ENCODE data around the gene ICAM4. TPM values are rescaled to one million over a fixed set of nuclear protein-coding genes. Genes with fewer than 3 reads are reported as not detected.

The ICAM4 gene
- total RNA-seq, 1 donor from 2014 or later: not detected

GRCh38 chr19:10299545-10300458, 13.0 kb downstream of the ICAM4 start:
- Histone ChIP-seq H3K9me3 (ENCODE audit: low read depth) (no peaks in the 10 kb centered on the region), H3K27me3 (peaks cover 66% of the 10 kb centered on the region), H3K4me1 (no peaks in the 10 kb centered on the region), H3K4me2 (no peak overlapping the region), H3K4me3 (no peak overlapping the region), H3K36me3 (no peaks in the 10 kb centered on the region), H3K9ac (no peak overlapping the region), H3K79me2 (ENCODE audit: low read depth) (no peaks in the 10 kb centered on the region), H3K27ac (no peak overlapping the region), H3F3A (ENCODE audit: low read depth) (peaks cover 20% of the 10 kb centered on the region), H4K20me1 (ENCODE audit: low read depth) (peaks cover 20% of the 10 kb centered on the region), H2AFZ (replicated peaks) (no peak overlapping the region)
- H3K4me3 Mint-ChIP-seq: no peak overlapping the region
- H3K4me1 Mint-ChIP-seq: peaks cover 8% of the 10 kb centered on the region
- H3K27me3 Mint-ChIP-seq (ENCODE audit: insufficient read depth, low read depth): peaks cover 33% of the 10 kb centered on the region
- no peak overlapping the region for H3K27ac Mint-ChIP-seq
- DNase-seq (ENCODE audit: low spot score): no peak
- H3K36me3 Mint-ChIP-seq: no peaks in the 10 kb centered on the region
- no peaks in the 10 kb centered on the region for H3K9me3 Mint-ChIP-seq
- no peak for TF ChIP-seq EZH2 (IDR thresholded peaks at IDR 0.05)
- TF ChIP-seq CTCF (IDR thresholded peaks at IDR 0.05): no peak
- TF ChIP-seq EZH2phosphoT487 (IDR thresholded peaks at IDR 0.05): no peak

- no peak overlapping the region for H3K4me3 Mint-ChIP-seq
- no peaks in the 10 kb centered on the region for H3K36me3 Mint-ChIP-seq
- H3K4me2 ChIP-seq: no peak overlapping the region
- no peaks in the 10 kb centered on the region for H3K36me3 ChIP-seq
- TF ChIP-seq CTCF (IDR thresholded peaks at IDR 0.05): no peak
- TF ChIP-seq EZH2 (IDR thresholded peaks at IDR 0.05): no peak
- no peak for TF ChIP-seq EZH2phosphoT487 (IDR thresholded peaks at IDR 0.05)
- H3K79me2 ChIP-seq (ENCODE audit: low read depth): no peaks in the 10 kb centered on the region
- peaks cover 4% of the 10 kb centered on the region for H3K27me3 Mint-ChIP-seq (ENCODE audit: insufficient read depth, low read depth)
- no peak overlapping the region for H3K4me3 ChIP-seq
- H3K9me3 ChIP-seq (ENCODE audit: low read depth): no peaks in the 10 kb centered on the region
- peaks cover 11% of the 10 kb centered on the region for H3K27me3 ChIP-seq
- no peaks in the 10 kb centered on the region for H4K20me1 ChIP-seq (ENCODE audit: low read depth)
- no peak for DNase-seq (ENCODE audit: low spot score)
- H3K27ac Mint-ChIP-seq: no peak overlapping the region
- H3K9me3 Mint-ChIP-seq: no peaks in the 10 kb centered on the region
- H2AFZ ChIP-seq (replicated peaks): no peak overlapping the region
- no peak overlapping the region for H3K27ac ChIP-seq
- H3K4me1 ChIP-seq: no peaks in the 10 kb centered on the region
- H3F3A ChIP-seq (ENCODE audit: low read depth): no peaks in the 10 kb centered on the region
- H3K4me1 Mint-ChIP-seq: no peaks in the 10 kb centered on the region
- no peak overlapping the region for H3K9ac ChIP-seq
Measured at GRCh38 chr19:10305139-10305806, 18.5 kb downstream of the ICAM4 start.

GRCh38 chr19:10306327-10306726, 19.6 kb downstream of the ICAM4 start:
- TF ChIP-seq CTCF (IDR thresholded peaks at IDR 0.05) (no peak), EZH2 (IDR thresholded peaks at IDR 0.05) (no peak), EZH2phosphoT487 (IDR thresholded peaks at IDR 0.05) (no peak)
- no peaks in the 10 kb centered on the region for H3K9me3 ChIP-seq (ENCODE audit: low read depth)
- Mint-ChIP-seq H3K27me3 (ENCODE audit: insufficient read depth, low read depth) (peaks cover 4% of the 10 kb centered on the region), H3K4me3 (no peak overlapping the region), H3K9me3 (no peaks in the 10 kb centered on the region), H3K4me1 (no peaks in the 10 kb centered on the region), H3K27ac (no peak overlapping the region), H3K36me3 (no peaks in the 10 kb centered on the region)
- no peak for DNase-seq (ENCODE audit: low spot score)
- no peaks in the 10 kb centered on the region for H3K79me2 ChIP-seq (ENCODE audit: low read depth)
- H3K27me3 ChIP-seq: peaks cover 4% of the 10 kb centered on the region
- H3K9ac ChIP-seq: no peak overlapping the region
- no peaks in the 10 kb centered on the region for H4K20me1 ChIP-seq (ENCODE audit: low read depth)
- H3F3A ChIP-seq (ENCODE audit: low read depth): no peaks in the 10 kb centered on the region
- H3K36me3 ChIP-seq: no peaks in the 10 kb centered on the region
- no peak overlapping the region for H3K27ac ChIP-seq
- no peak overlapping the region for H3K4me2 ChIP-seq
- H2AFZ ChIP-seq (replicated peaks): no peak overlapping the region
- no peaks in the 10 kb centered on the region for H3K4me1 ChIP-seq
- no peak overlapping the region for H3K4me3 ChIP-seq

All from neural progenitor cell (in vitro differentiated cells).